ENCODE data around the gene GRIK3. TPM values are rescaled to one million over a fixed set of nuclear protein-coding genes. Genes with fewer than 3 reads are reported as not detected.

The GRIK3 gene
- total RNA-seq, 6 experiments from 2014 or later, result 0.07 TPM; not detected in 5

- Histone ChIP-seq H3K36me3 (no peaks in the 10 kb centered on the region), H3K4me1 (no peaks in the 10 kb centered on the region), H3K27me3 (no peaks in the 10 kb centered on the region), H3K27ac (no peak overlapping the region), H3K9me3 (no peaks in the 10 kb centered on the region), H3K4me3 (no peak overlapping the region)
- intact Hi-C loops (cut with DNase I), result no loop called here
- DNase-seq (no peak), ATAC-seq (no peak)
- TF ChIP-seq CTCF (IDR thresholded peaks at IDR 0.05) (no peak), POLR2A (IDR thresholded peaks at IDR 0.05) (no peak)
- 35% methylated on average over 6 of the region's 8 CpGs for WGBS (ENCODE audit: insufficient coverage, low coverage, low lambda C conversion rate, missing lambda C conversion rate)
Measured at GRCh38 chr1:36941316-36941978, 92.9 kb downstream of the GRIK3 start.

- no peak overlapping the region for H3K4me3 ChIP-seq
- 48% methylated on average over 7 of the region's 7 CpGs for WGBS (ENCODE audit: insufficient coverage, low coverage, low lambda C conversion rate, missing lambda C conversion rate)
- intact Hi-C loops (cut with DNase I), result no loop called here
Measured at GRCh38 chr1:36938819-36939218, 95.5 kb downstream of the GRIK3 start.

GRCh38 chr1:36937371-36937770 is 96.9 kb downstream of the GRIK3 start:
- WGBS (ENCODE audit: insufficient coverage, low coverage, low lambda C conversion rate, missing lambda C conversion rate), result 56% methylated on average over 6 of the region's 6 CpGs
- no peak for ATAC-seq
- no peak overlapping the region for H3K4me3 ChIP-seq
- no peaks in the 10 kb centered on the region for H3K4me1 ChIP-seq
- H3K36me3 ChIP-seq, result no peaks in the 10 kb centered on the region
- no peak for DNase-seq
- no peak overlapping the region for H3K27ac ChIP-seq
- intact Hi-C loops (cut with DNase I), result no loop called here
- no peaks in the 10 kb centered on the region for H3K9me3 ChIP-seq
- no peaks in the 10 kb centered on the region for H3K27me3 ChIP-seq
- TF ChIP-seq POLR2A (IDR thresholded peaks at IDR 0.05), result no peak
- TF ChIP-seq CTCF (IDR thresholded peaks at IDR 0.05), result no peak

More at GRCh38 chr1:36938819-36939218, 95.5 kb downstream of the GRIK3 start:
- ATAC-seq (no peak), DNase-seq (no peak)
- Histone ChIP-seq H3K36me3 (no peaks in the 10 kb centered on the region), H3K27ac (no peak overlapping the region), H3K4me1 (no peaks in the 10 kb centered on the region), H3K9me3 (no peaks in the 10 kb centered on the region), H3K27me3 (no peaks in the 10 kb centered on the region)
- no peak for TF ChIP-seq CTCF (IDR thresholded peaks at IDR 0.05)
- no peak for TF ChIP-seq POLR2A (IDR thresholded peaks at IDR 0.05)

- H3K36me3 ChIP-seq, result no peaks in the 10 kb centered on the region
- H3K4me1 ChIP-seq, result no peaks in the 10 kb centered on the region
- ATAC-seq (peak in 1 of 4 donors; percentile 26), DNase-seq (no peak)
- no peak overlapping the region for H3K27ac ChIP-seq
- WGBS (ENCODE audit: insufficient coverage, low coverage, low lambda C conversion rate, missing lambda C conversion rate), result 55% methylated on average over 1 of the region's 2 CpGs
- no peaks in the 10 kb centered on the region for H3K9me3 ChIP-seq
- TF ChIP-seq CTCF (IDR thresholded peaks at IDR 0.05) (no peak), POLR2A (IDR thresholded peaks at IDR 0.05) (no peak)
- intact Hi-C loops (cut with DNase I), result no loop called here
- H3K4me3 ChIP-seq, result no peak overlapping the region
- H3K27me3 ChIP-seq, result no peaks in the 10 kb centered on the region
Measured at GRCh38 chr1:36934061-36934460, 100.3 kb downstream of the GRIK3 start.

Measured in right lobe of liver (tissue), 6 donors.